SU-DHL-6 (cell line): Measurements from ENCODE around the gene PPM1L.

Source experiments
- H2AFZ ChIP-seq: fragments of 200-600 bp; sonication (generic); 2 replicates; pipeline ENCODE4 v1.6.1; 2014; ENCODE audit warnings: low read depth, mild to moderate bottlenecking, moderate library complexity, mixed read lengths, antibody characterized with exemption, low read length; ENCODE audit not compliant: severe bottlenecking
- H3F3A ChIP-seq: fragments of 200-600 bp; shearing (Covaris generic); 2 replicates; pipeline ENCODE4 v1.6.0; 2016; ENCODE audit warnings: antibody characterized with exemption, mild to moderate bottlenecking; ENCODE audit not compliant: insufficient read depth
- H3K27ac ChIP-seq: fragments of 200-600 bp; sonication (generic); 2 replicates; pipeline ENCODE4 v1.5.1; 2016; ENCODE audit warnings: low read depth, mild to moderate bottlenecking, low read length, moderate library complexity, mixed read lengths
- H3K27me3 ChIP-seq: fragments of 200-600 bp; sonication (generic), shearing (Covaris generic); 2 replicates; pipeline ENCODE4 v1.6.0; 2014; ENCODE audit warnings: mild to moderate bottlenecking, low read length
- H3K36me3 ChIP-seq: fragments of 200-600 bp; sonication (generic); 2 replicates; pipeline ENCODE4 v1.6.1; 2014; ENCODE audit warnings: mild to moderate bottlenecking, low read length, mixed read lengths
- H3K4me2 ChIP-seq: fragments of 300-600, 200-600 bp; shearing (Covaris generic), sonication (generic); 2 replicates; pipeline ENCODE4 v1.6.0; 2014; ENCODE audit warnings: low read length, low read depth, mild to moderate bottlenecking; ENCODE audit not compliant: poor library complexity, severe bottlenecking
- H3K4me3 ChIP-seq: fragments of 200-600 bp; sonication (generic); 2 replicates; pipeline ENCODE4 v1.5.1; 2014; ENCODE audit warnings: antibody characterized with exemption, low read length, mild to moderate bottlenecking, mixed read lengths; ENCODE audit not compliant: insufficient read depth, poor library complexity, severe bottlenecking
- H3K79me2 ChIP-seq: fragments of 200-600 bp; sonication (generic); 2 replicates; pipeline ENCODE4 v1.6.1; 2014; ENCODE audit warnings: mild to moderate bottlenecking, low read length, moderate library complexity; ENCODE audit not compliant: insufficient read depth
- H3K9ac ChIP-seq: fragments of 200-600 bp; sonication (generic); 2 replicates; pipeline ENCODE4 v1.7.0; 2014; ENCODE audit warnings: mild to moderate bottlenecking, low read length
- H3K9me2 ChIP-seq: fragments of 200-600 bp; sonication (generic); replicated peaks from 2 replicates; pipeline ENCODE4 v1.6.1; 2014; ENCODE audit warnings: low read length; ENCODE audit not compliant: insufficient read depth
- H3K9me3 ChIP-seq: fragments of 200-600 bp; sonication (generic); 2 replicates; pipeline ENCODE4 v1.6.1; 2014; ENCODE audit warnings: low read length, mixed read lengths; ENCODE audit not compliant: insufficient read depth
- H4K20me1 ChIP-seq: fragments of 200-600 bp; sonication (generic); 2 replicates; pipeline ENCODE4 v1.6.1; 2014; ENCODE audit warnings: low read depth, mild to moderate bottlenecking, antibody characterized with exemption, low read length, moderate library complexity, mixed read lengths
- CTCF ChIP-seq: fragments of 200-600 bp; sonication (generic); IDR thresholded peaks from one replicate; pipeline ENCODE4 v1.5.1; 2017; ENCODE audit warnings: antibody characterized with exemption, mild to moderate bottlenecking, low read length, moderate library complexity; ENCODE audit not compliant: insufficient read depth, poor library complexity, severe bottlenecking
- EZH2phosphoT487 ChIP-seq: fragments of 200-600 bp; sonication (generic), shearing (Covaris generic); conservative IDR thresholded peaks from 2 replicates; pipeline ENCODE4 v1.6.1; 2018; ENCODE audit warnings: mild to moderate bottlenecking, antibody characterized with exemption, low read length, moderate library complexity, mixed read lengths

The PPM1L gene

DNA sequence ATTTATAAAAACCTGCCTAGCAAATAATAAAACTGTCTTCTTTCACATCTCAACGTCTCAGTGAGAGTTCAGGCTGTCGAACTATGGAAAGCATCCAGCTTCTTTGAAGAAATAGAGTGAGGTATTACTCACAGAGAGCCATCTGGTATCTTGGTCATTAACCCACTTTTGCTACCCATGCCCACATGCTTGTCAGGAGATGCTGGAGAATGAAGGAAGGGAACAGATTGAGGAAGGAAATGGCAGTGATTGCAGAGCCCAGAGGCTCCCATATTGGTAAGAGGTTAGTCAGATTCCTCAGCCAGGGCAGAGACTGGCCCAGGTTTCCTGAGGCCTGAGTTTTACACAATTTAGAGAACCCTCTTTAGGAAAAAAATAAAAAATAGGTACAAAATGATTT lies 230.0 kb downstream of the PPM1L start:
- Histone ChIP-seq H3K27ac (no peak overlapping the region), H3K9me2 (no peaks in the 10 kb centered on the region), H2AFZ (no peak overlapping the region), H3K9me3 (no peaks in the 10 kb centered on the region), H4K20me1 (no peaks in the 10 kb centered on the region), H3K9ac (no peak overlapping the region), H3K36me3 (no peaks in the 10 kb centered on the region), H3K4me3 (no peak overlapping the region), H3K4me2 (no peak overlapping the region), H3F3A (no peaks in the 10 kb centered on the region), H3K27me3 (no peaks in the 10 kb centered on the region), H3K79me2 (no peaks in the 10 kb centered on the region)
- TF ChIP-seq CTCF (no peak), EZH2phosphoT487 (no peak)

DNA sequence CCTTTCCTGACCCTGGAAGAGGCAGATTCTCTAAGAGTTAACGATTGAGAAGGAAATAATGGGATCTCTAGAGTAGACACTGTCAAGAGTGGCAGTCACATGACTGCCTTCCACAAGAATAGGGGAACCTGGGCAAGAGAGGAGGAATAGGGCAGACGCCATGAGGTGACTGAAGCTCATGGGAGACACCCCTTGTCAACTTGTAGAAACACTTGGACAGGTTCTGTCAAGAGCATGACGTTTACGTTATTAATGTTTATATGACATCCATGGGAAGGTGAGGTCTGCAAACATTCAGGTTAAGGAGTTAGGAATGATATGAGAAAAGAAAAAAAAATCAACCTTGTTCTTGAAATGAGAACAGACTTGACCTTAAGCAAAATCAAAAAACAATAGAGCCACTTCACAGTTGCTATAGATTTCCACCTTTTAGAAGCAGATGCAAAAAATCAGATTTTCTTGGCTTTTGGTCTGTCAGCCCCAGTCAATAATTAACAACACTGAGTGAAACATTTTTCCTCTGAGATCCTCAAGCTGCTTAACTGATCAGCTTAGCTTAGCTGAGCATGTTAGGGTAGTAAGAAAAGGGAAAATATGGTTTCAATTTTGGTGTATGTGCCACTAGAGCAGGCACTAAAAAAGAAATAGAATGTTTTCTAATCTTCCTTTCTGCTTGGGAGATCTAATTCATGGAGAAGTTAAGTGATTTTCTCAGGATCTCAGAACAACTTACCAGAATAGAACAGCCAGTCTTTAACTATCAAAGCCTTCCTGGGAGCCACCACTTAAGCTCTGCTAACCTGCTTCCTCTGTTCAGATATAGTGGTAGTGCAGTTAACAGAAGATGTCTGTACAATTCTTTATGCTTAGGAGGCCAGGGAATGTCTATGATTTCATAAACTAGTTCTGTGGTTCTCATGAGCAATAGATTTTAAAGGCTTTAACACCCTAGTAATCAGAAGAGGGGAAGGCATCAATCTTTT lies 232.2 kb downstream of the PPM1L start:
- no peaks in the 10 kb centered on the region for H3K79me2 ChIP-seq
- no peaks in the 10 kb centered on the region for H3K9me2 ChIP-seq
- no peak overlapping the region for H2AFZ ChIP-seq
- H3K27ac ChIP-seq: no peak overlapping the region
- H3K4me3 ChIP-seq: no peak overlapping the region
- TF ChIP-seq EZH2phosphoT487 (no peak), CTCF (no peak)
- H3K4me2 ChIP-seq: no peak overlapping the region
- no peak overlapping the region for H3K9ac ChIP-seq
- no peaks in the 10 kb centered on the region for H3F3A ChIP-seq
- no peaks in the 10 kb centered on the region for H4K20me1 ChIP-seq
- H3K27me3 ChIP-seq: no peaks in the 10 kb centered on the region
- no peaks in the 10 kb centered on the region for H3K36me3 ChIP-seq
- no peaks in the 10 kb centered on the region for H3K9me3 ChIP-seq

- Histone ChIP-seq H3K9ac (no peak overlapping the region), H3K9me3 (no peaks in the 10 kb centered on the region), H3K4me3 (no peak overlapping the region), H2AFZ (no peak overlapping the region), H3K27me3 (no peaks in the 10 kb centered on the region), H3K36me3 (no peaks in the 10 kb centered on the region), H3K4me2 (no peak overlapping the region), H3K9me2 (no peaks in the 10 kb centered on the region), H4K20me1 (no peaks in the 10 kb centered on the region), H3K79me2 (no peaks in the 10 kb centered on the region), H3F3A (no peaks in the 10 kb centered on the region), H3K27ac (no peak overlapping the region)
- TF ChIP-seq CTCF (no peak), EZH2phosphoT487 (no peak)
Observed at GRCh38 chr3:160990446-160990845, 234.4 kb downstream of the PPM1L start.
